ENCODE measurements around the gene SCNN1A.
A peak's percentile ranks its signal among the peaks of the same experiment; 100 is the strongest.

SCNN1A gene

GRCh38 chr12:6363330-6364043 is 11.9 kb downstream of the SCNN1A start:
- peak; percentile 76 for DNase-seq (ENCODE audit: insufficient read length)
- no peak for TF ChIP-seq TAF1 (IDR thresholded peaks at IDR 0.05; ENCODE audit: borderline replicate concordance, low read depth, low read length)
- TF ChIP-seq POLR2AphosphoS5 (IDR thresholded peaks at IDR 0.05; ENCODE audit: low read depth, low read length) = no peak
- TF ChIP-seq POLR2A (IDR thresholded peaks at IDR 0.05; ENCODE audit: low read depth, low read length) = no peak
- no peak for FAIRE-seq

- TF ChIP-seq POLR2AphosphoS5 (IDR thresholded peaks at IDR 0.05; ENCODE audit: low read depth, low read length) = no peak
- TF ChIP-seq POLR2A (IDR thresholded peaks at IDR 0.05; ENCODE audit: low read depth, low read length) = no peak
- TF ChIP-seq TAF1 (IDR thresholded peaks at IDR 0.05; ENCODE audit: borderline replicate concordance, low read depth, low read length) = no peak
- DNase-seq (ENCODE audit: insufficient read length) (no peak), FAIRE-seq (no peak)
These were observed 12.4 kb downstream of the SCNN1A start for GRCh38 chr12:6363010-6363329.

- TF ChIP-seq TAF1 (IDR thresholded peaks at IDR 0.05; ENCODE audit: borderline replicate concordance, low read depth, low read length) (no peak), POLR2AphosphoS5 (IDR thresholded peaks at IDR 0.05; ENCODE audit: low read depth, low read length) (no peak), POLR2A (IDR thresholded peaks at IDR 0.05; ENCODE audit: low read depth, low read length) (no peak)
- DNase-seq (ENCODE audit: insufficient read length) = no peak
- FAIRE-seq = no peak
These were observed 13.0 kb downstream of the SCNN1A start for GRCh38 chr12:6362403-6362802.

- no peak for DNase-seq (ENCODE audit: insufficient read length)
These were observed 13.5 kb downstream of the SCNN1A start for GRCh38 chr12:6361834-6362233.

GRCh38 chr12:6360578-6361490 is 14.5 kb downstream of the SCNN1A start:
- FAIRE-seq (no peak), DNase-seq (ENCODE audit: insufficient read length) (no peak)
- TF ChIP-seq POLR2A (IDR thresholded peaks at IDR 0.05; ENCODE audit: low read depth, low read length) = no peak
- TF ChIP-seq POLR2AphosphoS5 (IDR thresholded peaks at IDR 0.05; ENCODE audit: low read depth, low read length) = no peak
- TF ChIP-seq TAF1 (IDR thresholded peaks at IDR 0.05; ENCODE audit: borderline replicate concordance, low read depth, low read length) = no peak

More at GRCh38 chr12:6361834-6362233, 13.5 kb downstream of the SCNN1A start:
- FAIRE-seq = no peak
- TF ChIP-seq TAF1 (IDR thresholded peaks at IDR 0.05; ENCODE audit: borderline replicate concordance, low read depth, low read length) (no peak), POLR2AphosphoS5 (IDR thresholded peaks at IDR 0.05; ENCODE audit: low read depth, low read length) (no peak), POLR2A (IDR thresholded peaks at IDR 0.05; ENCODE audit: low read depth, low read length) (no peak)

- TF ChIP-seq POLR2AphosphoS5 (IDR thresholded peaks at IDR 0.05; ENCODE audit: low read depth, low read length) = no peak
- TF ChIP-seq TAF1 (IDR thresholded peaks at IDR 0.05; ENCODE audit: borderline replicate concordance, low read depth, low read length) = no peak
- TF ChIP-seq POLR2A (IDR thresholded peaks at IDR 0.05; ENCODE audit: low read depth, low read length) = no peak
- no peak for FAIRE-seq
- no peak for DNase-seq (ENCODE audit: insufficient read length)
These were observed 15.2 kb downstream of the SCNN1A start for GRCh38 chr12:6360080-6360571.

- DNase-seq (ENCODE audit: insufficient read length) = no peak
- FAIRE-seq = no peak
- TF ChIP-seq TAF1 (IDR thresholded peaks at IDR 0.05; ENCODE audit: borderline replicate concordance, low read depth, low read length) = no peak
- TF ChIP-seq POLR2A (IDR thresholded peaks at IDR 0.05; ENCODE audit: low read depth, low read length) = no peak
- no peak for TF ChIP-seq POLR2AphosphoS5 (IDR thresholded peaks at IDR 0.05; ENCODE audit: low read depth, low read length)
These were observed 16.5 kb downstream of the SCNN1A start for GRCh38 chr12:6358881-6359280.

GRCh38 chr12:6356374-6356820 is 19.0 kb downstream of the SCNN1A start:
- DNase-seq (ENCODE audit: insufficient read length) = no peak
- no peak for FAIRE-seq
- no peak for TF ChIP-seq TAF1 (IDR thresholded peaks at IDR 0.05; ENCODE audit: borderline replicate concordance, low read depth, low read length)
- TF ChIP-seq POLR2A (IDR thresholded peaks at IDR 0.05; ENCODE audit: low read depth, low read length) = no peak
- TF ChIP-seq POLR2AphosphoS5 (IDR thresholded peaks at IDR 0.05; ENCODE audit: low read depth, low read length) = no peak

GRCh38 chr12:6355491-6356373 is 19.6 kb downstream of the SCNN1A start:
- no peak for FAIRE-seq
- TF ChIP-seq TAF1 (IDR thresholded peaks at IDR 0.05; ENCODE audit: borderline replicate concordance, low read depth, low read length) = no peak
- TF ChIP-seq POLR2A (IDR thresholded peaks at IDR 0.05; ENCODE audit: low read depth, low read length) = no peak
- TF ChIP-seq POLR2AphosphoS5 (IDR thresholded peaks at IDR 0.05; ENCODE audit: low read depth, low read length) = no peak
- DNase-seq (ENCODE audit: insufficient read length) = no peak

- FAIRE-seq = no peak
- no peak for DNase-seq (ENCODE audit: insufficient read length)
- TF ChIP-seq POLR2A (IDR thresholded peaks at IDR 0.05; ENCODE audit: low read depth, low read length) (no peak), TAF1 (IDR thresholded peaks at IDR 0.05; ENCODE audit: borderline replicate concordance, low read depth, low read length) (no peak), POLR2AphosphoS5 (IDR thresholded peaks at IDR 0.05; ENCODE audit: low read depth, low read length) (no peak)
These were observed 20.6 kb downstream of the SCNN1A start for GRCh38 chr12:6354495-6355393.

Data from GM12892 (cell line).